ENCODE measurements around the gene MAN2B2.
"Not testable (repeated sequence)": the region's sequence is repeated elsewhere in the genome, so short reads cannot be mapped to it uniquely, and the experiment has no call there.

DNA sequence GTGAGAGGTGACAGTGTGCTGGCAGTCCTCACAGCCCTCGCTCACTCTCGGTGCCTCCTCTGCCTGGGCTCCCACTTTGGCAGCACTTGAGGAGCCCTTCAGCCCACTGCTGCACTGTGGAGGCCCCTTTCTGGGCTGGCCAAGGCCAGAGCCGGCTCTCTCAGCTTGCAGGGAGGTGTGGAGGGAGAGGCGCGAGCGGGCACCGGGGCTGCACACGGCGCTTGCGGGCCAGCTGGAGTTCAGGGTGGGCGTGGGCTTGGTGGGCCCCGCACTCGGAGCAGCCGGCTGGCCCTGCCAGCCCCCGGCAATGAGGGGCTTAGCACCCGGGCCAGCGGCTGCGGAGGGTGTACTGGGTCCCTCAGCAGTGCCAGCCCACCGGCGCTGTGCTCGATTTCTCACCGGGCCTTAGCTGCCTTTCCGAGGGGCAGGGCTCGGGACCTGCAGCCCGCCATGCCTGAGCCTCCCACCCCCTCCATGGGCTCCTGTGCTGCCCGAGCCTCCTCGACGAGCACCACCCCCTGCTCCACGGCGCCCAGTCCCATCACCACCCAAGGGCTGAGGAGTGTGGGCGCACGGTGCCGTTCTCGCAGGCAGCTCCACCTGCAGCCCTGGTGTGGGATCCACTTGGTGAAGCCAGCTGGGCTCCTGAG lies 97.7 kb downstream of the MAN2B2 start:
- not testable (repeated sequence) for TF ChIP-seq POLR2AphosphoS5, EP300, POLR2A (IDR thresholded peaks at IDR 0.05)
- TF ChIP-seq, protein P1, sequence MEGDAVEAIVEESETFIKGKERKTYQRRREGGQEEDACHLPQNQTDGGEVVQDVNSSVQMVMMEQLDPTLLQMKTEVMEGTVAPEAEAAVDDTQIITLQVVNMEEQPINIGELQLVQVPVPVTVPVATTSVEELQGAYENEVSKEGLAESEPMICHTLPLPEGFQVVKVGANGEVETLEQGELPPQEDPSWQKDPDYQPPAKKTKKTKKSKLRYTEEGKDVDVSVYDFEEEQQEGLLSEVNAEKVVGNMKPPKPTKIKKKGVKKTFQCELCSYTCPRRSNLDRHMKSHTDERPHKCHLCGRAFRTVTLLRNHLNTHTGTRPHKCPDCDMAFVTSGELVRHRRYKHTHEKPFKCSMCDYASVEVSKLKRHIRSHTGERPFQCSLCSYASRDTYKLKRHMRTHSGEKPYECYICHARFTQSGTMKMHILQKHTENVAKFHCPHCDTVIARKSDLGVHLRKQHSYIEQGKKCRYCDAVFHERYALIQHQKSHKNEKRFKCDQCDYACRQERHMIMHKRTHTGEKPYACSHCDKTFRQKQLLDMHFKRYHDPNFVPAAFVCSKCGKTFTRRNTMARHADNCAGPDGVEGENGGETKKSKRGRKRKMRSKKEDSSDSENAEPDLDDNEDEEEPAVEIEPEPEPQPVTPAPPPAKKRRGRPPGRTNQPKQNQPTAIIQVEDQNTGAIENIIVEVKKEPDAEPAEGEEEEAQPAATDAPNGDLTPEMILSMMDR (IDR thresholded peaks at IDR 0.05) = not testable (repeated sequence)
